Lower lobe of right lung (tissue), 2 donors: ENCODE measurements around the gene HUS1. TPM values are rescaled to one million over a fixed set of nuclear protein-coding genes. Genes with fewer than 3 reads are reported as not detected.
A peak's percentile ranks its signal among the peaks of the same experiment; 100 is the strongest.
"Not testable (repeated sequence)": the region's sequence is repeated elsewhere in the genome, so short reads cannot be mapped to it uniquely, and the experiment has no call there.

Experiments used
- ATAC-seq, 2 donors: fragments of 200-7000 bp; cut with Tn5 transposase; one replicate each; pipeline ENCODE4 v1.9.1; 2020 to 2022; ENCODE audit warnings: mild to moderate bottlenecking in 2 of 2, moderate library complexity in 2 of 2
- DNase-seq: peaks from one replicate; pipeline ENCODE4 v3.0.0-alpha.2; 2020
- H3K27ac ChIP-seq: fragments of 200-600 bp; one replicate; pipeline ENCODE4 v1.8.0; 2022
- H3K27me3 ChIP-seq: fragments of 200-600 bp; one replicate; pipeline ENCODE4 v1.8.0; 2022; ENCODE audit warnings: low read depth
- H3K36me3 ChIP-seq: fragments of 200-600 bp; one replicate; pipeline ENCODE4 v1.8.0; 2022; ENCODE audit warnings: mild to moderate bottlenecking
- H3K4me1 ChIP-seq: fragments of 200-600 bp; one replicate; pipeline ENCODE4 v1.8.0; 2022
- H3K4me3 ChIP-seq: fragments of 200-600 bp; one replicate; pipeline ENCODE4 v1.8.0; 2022; ENCODE audit warnings: mild to moderate bottlenecking
- H3K9me3 ChIP-seq: fragments of 200-600 bp; one replicate; pipeline ENCODE4 v1.8.0; 2022
- intact Hi-C: fragments of 100-400 bp; cut with DNase I; formaldehyde crosslinking; loops from one replicate; pipeline ENCODE4 v1.11.0; 2022
- total RNA-seq: library from RNA; stranded (reverse); fragmentation: NEBNext Ultra II Directional; extraction: Animal tissue kit (Norgen Biotek cat#: 25700); gene quantifications from one replicate; pipeline ENCODE4 v1.2.1, GENCODE V29; 2021
- TF ChIP-seq, protein P1 (sequence below): fragments of 200-600 bp; IDR thresholded peaks from one replicate; pipeline ENCODE4 v1.8.0; 2022; ENCODE audit warnings: antibody characterized with exemption, mild to moderate bottlenecking
- donor health status: DM: no; HTN: yes; CAD: no; lungs with severe emphysema.

The HUS1 gene
- total RNA-seq, 1 donor from 2014 or later: 39.2 TPM

DNA sequence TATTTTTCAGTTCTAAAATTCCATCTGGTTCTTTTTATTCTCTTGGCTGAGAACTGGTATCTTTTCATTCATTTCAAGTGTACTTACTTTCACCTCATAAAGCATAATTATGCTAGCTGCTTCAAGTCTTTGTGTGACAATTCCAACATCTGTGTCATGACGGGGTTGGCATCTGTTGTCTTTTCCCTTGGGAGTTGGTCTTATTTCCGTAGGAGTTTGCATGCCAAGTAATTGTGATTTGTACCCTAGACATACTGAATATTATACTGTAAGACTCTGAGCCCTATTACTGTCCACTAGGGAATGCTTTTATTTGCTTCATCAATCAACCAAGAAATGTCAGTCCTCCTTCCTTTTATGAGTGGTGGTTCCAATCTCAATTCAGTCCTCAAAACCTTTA lies 24.6 kb upstream of the HUS1 start:
- no peak for DNase-seq
- peaks cover 3% of the 10 kb centered on the region for H3K27me3 ChIP-seq
- intact Hi-C loops: no loop called here
- H3K4me1 ChIP-seq: no peaks in the 10 kb centered on the region
- no peak overlapping the region for H3K4me3 ChIP-seq
- H3K27ac ChIP-seq: no peak overlapping the region
- no peak for ATAC-seq
- H3K9me3 ChIP-seq: no peaks in the 10 kb centered on the region
- TF ChIP-seq, protein P1, sequence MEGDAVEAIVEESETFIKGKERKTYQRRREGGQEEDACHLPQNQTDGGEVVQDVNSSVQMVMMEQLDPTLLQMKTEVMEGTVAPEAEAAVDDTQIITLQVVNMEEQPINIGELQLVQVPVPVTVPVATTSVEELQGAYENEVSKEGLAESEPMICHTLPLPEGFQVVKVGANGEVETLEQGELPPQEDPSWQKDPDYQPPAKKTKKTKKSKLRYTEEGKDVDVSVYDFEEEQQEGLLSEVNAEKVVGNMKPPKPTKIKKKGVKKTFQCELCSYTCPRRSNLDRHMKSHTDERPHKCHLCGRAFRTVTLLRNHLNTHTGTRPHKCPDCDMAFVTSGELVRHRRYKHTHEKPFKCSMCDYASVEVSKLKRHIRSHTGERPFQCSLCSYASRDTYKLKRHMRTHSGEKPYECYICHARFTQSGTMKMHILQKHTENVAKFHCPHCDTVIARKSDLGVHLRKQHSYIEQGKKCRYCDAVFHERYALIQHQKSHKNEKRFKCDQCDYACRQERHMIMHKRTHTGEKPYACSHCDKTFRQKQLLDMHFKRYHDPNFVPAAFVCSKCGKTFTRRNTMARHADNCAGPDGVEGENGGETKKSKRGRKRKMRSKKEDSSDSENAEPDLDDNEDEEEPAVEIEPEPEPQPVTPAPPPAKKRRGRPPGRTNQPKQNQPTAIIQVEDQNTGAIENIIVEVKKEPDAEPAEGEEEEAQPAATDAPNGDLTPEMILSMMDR: no peak
- H3K36me3 ChIP-seq: no peaks in the 10 kb centered on the region

DNA sequence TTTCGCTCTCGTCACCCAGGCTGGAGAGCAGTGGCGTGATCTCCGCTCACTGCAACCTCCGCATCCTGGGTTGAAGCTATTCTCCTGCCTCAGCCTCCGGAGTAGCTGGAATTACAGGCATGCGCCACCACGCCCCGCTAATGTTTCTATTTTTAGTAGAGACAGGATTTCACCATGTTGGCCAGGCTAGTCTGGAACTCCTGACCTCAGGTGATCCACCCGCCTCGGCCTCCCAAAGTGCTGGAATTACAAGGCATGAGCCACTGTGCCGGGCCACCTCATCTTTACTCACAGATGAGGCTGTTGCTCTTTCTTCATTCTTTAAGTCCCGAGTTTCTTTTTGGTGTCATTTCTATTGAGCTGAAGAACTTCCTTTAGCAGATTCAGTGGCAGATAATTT lies 20.7 kb upstream of the HUS1 start:
- not testable (repeated sequence) for ATAC-seq

GRCh38 chr7:47999413-47999812 lies 20.0 kb upstream of the HUS1 start:
- TF ChIP-seq, protein P1: no peak
- ATAC-seq: no peak
- intact Hi-C loops: no loop called here
- Histone ChIP-seq H3K4me3 (no peak overlapping the region), H3K9me3 (no peaks in the 10 kb centered on the region), H3K27ac (no peak overlapping the region), H3K36me3 (no peaks in the 10 kb centered on the region), H3K27me3 (no peaks in the 10 kb centered on the region), H3K4me1 (no peaks in the 10 kb centered on the region)
- no peak for DNase-seq

More for the DNA sequence above, 20.7 kb upstream of the HUS1 start:
- DNase-seq, H3K36me3 ChIP-seq, H3K9me3 ChIP-seq, H3K4me1 ChIP-seq, intact Hi-C loops, H3K4me3 ChIP-seq, H3K27me3 ChIP-seq, H3K27ac ChIP-seq: not testable (repeated sequence)

DNA sequence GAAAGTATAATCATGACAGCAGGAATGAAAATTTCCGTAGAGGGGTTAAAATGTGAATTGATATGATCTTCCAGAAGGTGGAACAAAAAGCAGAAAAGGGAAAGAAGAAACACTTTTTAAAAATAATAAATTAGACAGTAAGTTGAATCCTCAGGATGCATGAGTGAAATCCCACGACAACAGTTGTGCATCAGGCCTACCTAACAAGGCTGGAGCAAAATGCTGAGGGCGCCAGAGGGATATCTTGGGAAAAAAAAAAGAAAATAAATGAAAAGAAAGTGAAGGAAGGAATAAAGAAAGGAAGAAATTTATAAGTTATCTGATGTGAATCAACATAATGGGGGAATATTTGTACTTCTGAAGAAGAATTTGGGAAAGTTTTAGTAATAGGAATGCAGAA lies 13.0 kb upstream of the HUS1 start:
- ATAC-seq (no peak), DNase-seq (no peak)
- intact Hi-C loops: no loop called here
- peak overlapping the region; percentile 70 for H3K27ac ChIP-seq
- no peaks in the 10 kb centered on the region for H3K36me3 ChIP-seq
- peaks cover 9% of the 10 kb centered on the region for H3K4me1 ChIP-seq
- no peaks in the 10 kb centered on the region for H3K9me3 ChIP-seq
- H3K4me3 ChIP-seq: peak overlapping the region; percentile 60
- TF ChIP-seq, protein P1: no peak
- no peaks in the 10 kb centered on the region for H3K27me3 ChIP-seq

DNA sequence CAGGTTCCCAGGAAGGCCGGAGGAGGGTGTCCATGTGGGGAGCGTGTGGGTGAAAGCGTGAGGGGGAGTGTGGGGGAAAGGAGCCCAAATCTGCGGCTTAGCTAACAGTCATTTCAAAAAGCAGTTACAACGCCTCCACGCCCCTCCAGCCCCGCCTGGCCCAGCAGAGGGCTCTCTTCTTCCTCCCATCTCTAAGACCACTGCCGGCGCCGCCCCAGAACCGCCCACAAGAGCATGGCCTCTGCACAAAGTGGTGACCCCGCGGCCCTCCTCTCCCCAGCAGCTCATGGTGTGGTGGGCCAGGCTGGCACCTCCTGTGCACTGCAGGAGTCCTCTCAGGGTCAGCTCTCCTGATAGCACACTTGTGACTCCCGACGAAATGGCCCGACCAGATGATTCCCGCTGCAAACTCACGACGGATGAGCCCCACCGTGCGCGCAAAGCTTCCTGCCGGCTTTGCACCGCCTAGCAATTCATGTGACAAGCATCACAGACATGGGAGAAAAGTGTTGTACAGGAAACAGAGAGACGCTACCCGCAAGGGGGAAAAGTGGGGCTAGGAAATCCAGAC lies 12.4 kb upstream of the HUS1 start:
- DNase-seq (peak; percentile 93), ATAC-seq (peak; percentile 98)
- no peaks in the 10 kb centered on the region for H3K36me3 ChIP-seq
- peak overlapping the region; percentile 70 for H3K27ac ChIP-seq
- peaks cover 9% of the 10 kb centered on the region for H3K4me1 ChIP-seq
- TF ChIP-seq, protein P1: peak; percentile 61
- H3K27me3 ChIP-seq: no peaks in the 10 kb centered on the region
- H3K9me3 ChIP-seq: no peaks in the 10 kb centered on the region
- H3K4me3 ChIP-seq: peak overlapping the region; percentile 60
- intact Hi-C loops: no loop called here

GRCh38 chr7:47991270-47991669 lies 11.9 kb upstream of the HUS1 start:
- no peaks in the 10 kb centered on the region for H3K36me3 ChIP-seq
- H3K27ac ChIP-seq: peak overlapping the region; percentile 70
- no peaks in the 10 kb centered on the region for H3K27me3 ChIP-seq
- peaks cover 9% of the 10 kb centered on the region for H3K4me1 ChIP-seq
- intact Hi-C loops: no loop called here
- TF ChIP-seq, protein P1: no peak
- ATAC-seq: peak in 1 of 2 donors; percentile 3
- DNase-seq: no peak
- no peaks in the 10 kb centered on the region for H3K9me3 ChIP-seq
- peak overlapping the region; percentile 60 for H3K4me3 ChIP-seq
